ENCODE data around the gene RPL28. TPM values are rescaled to one million over a fixed set of nuclear protein-coding genes. Genes with fewer than 3 reads are reported as not detected.

The RPL28 gene
- total RNA-seq, 1 donor, result 310 TPM

- Histone ChIP-seq H3K27me3 (ENCODE audit: insufficient read depth, low read length) (peaks cover 47% of the 10 kb centered on the region), H3K27ac (ENCODE audit: low read depth, low read length) (no peak overlapping the region), H3K4me3 (ENCODE audit: insufficient read depth, low read length) (no peak overlapping the region), H3K9me3 (ENCODE audit: low read depth, low read length) (no peaks in the 10 kb centered on the region), H2AFZ (ENCODE audit: low read length) (no peak overlapping the region), H3K79me2 (ENCODE audit: insufficient read depth, low read length) (no peaks in the 10 kb centered on the region), H3K4me1 (ENCODE audit: insufficient read depth, low read length) (peaks cover 6% of the 10 kb centered on the region), H4K20me1 (ENCODE audit: insufficient read depth, low read length) (no peaks in the 10 kb centered on the region), H3K4me2 (ENCODE audit: insufficient read depth, low read length) (no peak overlapping the region), H3K36me3 (ENCODE audit: insufficient read depth, low read length) (no peaks in the 10 kb centered on the region)
- no peak for DNase-seq (ENCODE audit: insufficient read length, low spot score, missing footprints)
- TF ChIP-seq, protein P1, sequence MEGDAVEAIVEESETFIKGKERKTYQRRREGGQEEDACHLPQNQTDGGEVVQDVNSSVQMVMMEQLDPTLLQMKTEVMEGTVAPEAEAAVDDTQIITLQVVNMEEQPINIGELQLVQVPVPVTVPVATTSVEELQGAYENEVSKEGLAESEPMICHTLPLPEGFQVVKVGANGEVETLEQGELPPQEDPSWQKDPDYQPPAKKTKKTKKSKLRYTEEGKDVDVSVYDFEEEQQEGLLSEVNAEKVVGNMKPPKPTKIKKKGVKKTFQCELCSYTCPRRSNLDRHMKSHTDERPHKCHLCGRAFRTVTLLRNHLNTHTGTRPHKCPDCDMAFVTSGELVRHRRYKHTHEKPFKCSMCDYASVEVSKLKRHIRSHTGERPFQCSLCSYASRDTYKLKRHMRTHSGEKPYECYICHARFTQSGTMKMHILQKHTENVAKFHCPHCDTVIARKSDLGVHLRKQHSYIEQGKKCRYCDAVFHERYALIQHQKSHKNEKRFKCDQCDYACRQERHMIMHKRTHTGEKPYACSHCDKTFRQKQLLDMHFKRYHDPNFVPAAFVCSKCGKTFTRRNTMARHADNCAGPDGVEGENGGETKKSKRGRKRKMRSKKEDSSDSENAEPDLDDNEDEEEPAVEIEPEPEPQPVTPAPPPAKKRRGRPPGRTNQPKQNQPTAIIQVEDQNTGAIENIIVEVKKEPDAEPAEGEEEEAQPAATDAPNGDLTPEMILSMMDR (IDR thresholded peaks at IDR 0.05; ENCODE audit: extremely low read depth, low read depth, low read length), result no peak
These were observed 30.4 kb upstream of the RPL28 start for GRCh38 chr19:55355213-55355821.

DNA sequence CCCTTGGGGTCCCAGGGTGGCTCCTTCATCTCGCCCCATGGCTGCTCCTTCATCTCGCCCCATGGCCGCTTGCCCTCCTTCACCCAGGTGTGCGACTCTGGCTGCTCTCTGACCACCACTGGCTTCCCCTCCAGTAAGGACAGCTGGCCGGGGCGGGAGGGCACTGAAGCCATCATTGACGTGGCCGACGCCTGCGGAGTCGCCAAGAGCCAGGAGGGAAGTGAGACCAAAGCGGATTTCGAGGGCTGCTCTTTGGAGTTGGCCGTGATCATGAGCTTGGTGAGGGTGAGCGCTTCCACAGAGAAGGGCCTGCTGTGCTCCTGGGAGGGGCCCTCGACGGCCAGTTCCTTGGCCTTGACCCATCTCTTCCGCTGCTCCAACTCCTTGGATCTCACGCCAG, 27.2 kb upstream of the RPL28 start:
- H3K4me2 ChIP-seq (ENCODE audit: insufficient read depth, low read length), result no peak overlapping the region
- H4K20me1 ChIP-seq (ENCODE audit: insufficient read depth, low read length), result no peaks in the 10 kb centered on the region
- no peak overlapping the region for H3K4me3 ChIP-seq (ENCODE audit: insufficient read depth, low read length)
- H3K79me2 ChIP-seq (ENCODE audit: insufficient read depth, low read length), result no peaks in the 10 kb centered on the region
- DNase-seq (ENCODE audit: insufficient read length, low spot score, missing footprints), result no peak
- H2AFZ ChIP-seq (ENCODE audit: low read length), result no peak overlapping the region
- no peaks in the 10 kb centered on the region for H3K9me3 ChIP-seq (ENCODE audit: low read depth, low read length)
- TF ChIP-seq, protein P1 (IDR thresholded peaks at IDR 0.05; ENCODE audit: extremely low read depth, low read depth, low read length), result no peak
- H3K4me1 ChIP-seq (ENCODE audit: insufficient read depth, low read length), result peaks cover 3% of the 10 kb centered on the region
- H3K36me3 ChIP-seq (ENCODE audit: insufficient read depth, low read length), result no peaks in the 10 kb centered on the region
- H3K27ac ChIP-seq (ENCODE audit: low read depth, low read length), result no peak overlapping the region
- H3K27me3 ChIP-seq (ENCODE audit: insufficient read depth, low read length), result peaks cover 26% of the 10 kb centered on the region

- H2AFZ ChIP-seq (ENCODE audit: low read length), result no peak overlapping the region
- no peak overlapping the region for H3K27ac ChIP-seq (ENCODE audit: low read depth, low read length)
- no peaks in the 10 kb centered on the region for H4K20me1 ChIP-seq (ENCODE audit: insufficient read depth, low read length)
- no peak for DNase-seq (ENCODE audit: insufficient read length, low spot score, missing footprints)
- H3K27me3 ChIP-seq (ENCODE audit: insufficient read depth, low read length), result peaks cover 22% of the 10 kb centered on the region
- H3K4me2 ChIP-seq (ENCODE audit: insufficient read depth, low read length), result no peak overlapping the region
- TF ChIP-seq, protein P1 (IDR thresholded peaks at IDR 0.05; ENCODE audit: extremely low read depth, low read depth, low read length), result no peak
- H3K36me3 ChIP-seq (ENCODE audit: insufficient read depth, low read length), result no peaks in the 10 kb centered on the region
- no peaks in the 10 kb centered on the region for H3K9me3 ChIP-seq (ENCODE audit: low read depth, low read length)
- H3K4me1 ChIP-seq (ENCODE audit: insufficient read depth, low read length), result no peaks in the 10 kb centered on the region
- H3K79me2 ChIP-seq (ENCODE audit: insufficient read depth, low read length), result no peaks in the 10 kb centered on the region
- no peak overlapping the region for H3K4me3 ChIP-seq (ENCODE audit: insufficient read depth, low read length)
These were observed 26.5 kb upstream of the RPL28 start for GRCh38 chr19:55358943-55359908.

DNA sequence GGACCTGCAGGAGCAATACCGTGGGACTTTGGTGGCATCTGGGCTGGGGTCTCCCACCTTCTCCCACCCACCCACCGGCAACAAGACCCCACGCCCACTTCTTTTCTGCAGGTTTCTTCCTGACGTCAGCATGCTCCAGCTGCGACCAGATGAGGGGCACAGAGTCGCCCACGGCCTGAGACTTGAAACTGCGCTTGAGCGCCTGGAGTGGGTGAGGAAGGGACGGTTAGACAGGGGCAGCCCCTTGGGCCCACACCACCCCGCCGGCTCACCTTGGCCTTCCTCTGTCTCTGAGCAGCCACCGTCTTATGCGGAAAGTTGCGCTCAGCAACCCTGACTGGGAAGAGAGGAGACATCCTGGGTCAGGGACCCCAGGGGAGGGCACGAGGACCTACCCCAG, 24.8 kb upstream of the RPL28 start:
- no peak overlapping the region for H3K27ac ChIP-seq (ENCODE audit: low read depth, low read length)
- no peaks in the 10 kb centered on the region for H3K36me3 ChIP-seq (ENCODE audit: insufficient read depth, low read length)
- H3K79me2 ChIP-seq (ENCODE audit: insufficient read depth, low read length), result no peaks in the 10 kb centered on the region
- no peaks in the 10 kb centered on the region for H3K4me1 ChIP-seq (ENCODE audit: insufficient read depth, low read length)
- peaks cover 13% of the 10 kb centered on the region for H3K27me3 ChIP-seq (ENCODE audit: insufficient read depth, low read length)
- H4K20me1 ChIP-seq (ENCODE audit: insufficient read depth, low read length), result no peaks in the 10 kb centered on the region
- H3K9me3 ChIP-seq (ENCODE audit: low read depth, low read length), result no peaks in the 10 kb centered on the region
- no peak overlapping the region for H3K4me2 ChIP-seq (ENCODE audit: insufficient read depth, low read length)
- no peak for DNase-seq (ENCODE audit: insufficient read length, low spot score, missing footprints)
- no peak overlapping the region for H3K4me3 ChIP-seq (ENCODE audit: insufficient read depth, low read length)
- no peak overlapping the region for H2AFZ ChIP-seq (ENCODE audit: low read length)
- TF ChIP-seq, protein P1 (IDR thresholded peaks at IDR 0.05; ENCODE audit: extremely low read depth, low read depth, low read length), result no peak
